Stomach (tissue), 4 donors: ENCODE measurements around the gene FSD1.

Experiments
- CTCF ChIP-seq, 7 experiments: fragments of 450-650 bp in 4 of 7; fragments of 200-600 bp in 3 of 7; sonication (generic) in 3 of 7; IDR thresholded peaks; one replicate each; pipeline ENCODE4 v1.5.1; 2016 to 2019; ENCODE audit warnings: antibody characterized with exemption in 7 of 7, control low read depth in 2 of 7, mild to moderate bottlenecking in 1 of 7
- POLR2AphosphoS5 ChIP-seq, 3 donors: sonication (generic); formaldehyde crosslinking; IDR thresholded peaks; one replicate each; pipeline ENCODE4 v1.6.1; 2016; ENCODE audit warnings: antibody characterized with exemption in 3 of 3

GRCh38 chr19:4301590-4302242 lies 2.7 kb upstream of the FSD1 start:
- TF ChIP-seq CTCF (IDR thresholded peaks at IDR 0.05) = no peak
- TF ChIP-seq POLR2AphosphoS5 (IDR thresholded peaks at IDR 0.05) = no peak
